Activated naive CD4-positive, alpha-beta T cell (primary cell): ENCODE data around the gene ETFBKMT.
"Not testable (repeated sequence)": the region's sequence is repeated elsewhere in the genome, so short reads cannot be mapped to it uniquely, and the experiment has no call there.

Experiments
- DNase-seq, 4 experiments: peaks; one replicate each; lab custom pipeline; 2025; lab: John Stamatoyannopoulos, UW

The ETFBKMT gene

GRCh38 chr12:31718542-31719198 lies 59.2 kb downstream of the ETFBKMT start:
- not testable (repeated sequence) for DNase-seq

- no peak for DNase-seq
Measured at GRCh38 chr12:31722580-31722979, 63.1 kb downstream of the ETFBKMT start.
